Mesenchymal stem cell (in vitro differentiated cells and primary cell): ENCODE data around the gene FAM162A.
"Not testable (repeated sequence)": the region's sequence is repeated elsewhere in the genome, so short reads cannot be mapped to it uniquely, and the experiment has no call there.

Source experiments
- DNase-seq: peaks from one replicate; pipeline ENCODE4 v3.0.0-alpha.2; 2013
- H2AFZ ChIP-seq: one replicate; pipeline ENCODE4 v1.6.1; 2013; ENCODE audit warnings: low read depth, mild to moderate bottlenecking, control low read depth, inconsistent platforms, low read length, moderate library complexity
- H2AK5ac ChIP-seq: 2 replicates; pipeline ENCODE4 v1.6.1; 2013; ENCODE audit warnings: low read length, moderate library complexity, mild to moderate bottlenecking, inconsistent platforms; ENCODE audit not compliant: severe bottlenecking
- H2BK120ac ChIP-seq: one replicate; pipeline ENCODE4 v1.6.1; 2013; ENCODE audit warnings: low read depth, mild to moderate bottlenecking, inconsistent platforms, low read length, moderate library complexity
- H2BK12ac ChIP-seq, 2 experiments: one replicate each; pipeline ENCODE4 v1.6.1; 2013; ENCODE audit warnings: inconsistent platforms in 2 of 2, low read length in 2 of 2, mild to moderate bottlenecking in 2 of 2, moderate library complexity in 2 of 2, control low read depth in 1 of 2
- H2BK15ac ChIP-seq: one replicate; pipeline ENCODE4 v1.6.1; 2013; ENCODE audit warnings: mild to moderate bottlenecking, low read depth, inconsistent platforms; ENCODE audit not compliant: poor library complexity, severe bottlenecking
- H2BK5ac ChIP-seq: 2 replicates; pipeline ENCODE4 v1.6.1; 2013; ENCODE audit warnings: low read depth, mild to moderate bottlenecking, low read length, control low read depth, inconsistent platforms; ENCODE audit not compliant: poor library complexity, severe bottlenecking
- H3K14ac ChIP-seq, 2 experiments: one replicate each; pipeline ENCODE4 v1.6.1; 2013; ENCODE audit warnings: inconsistent platforms in 2 of 2, low read length in 2 of 2, control low read depth in 1 of 2, mild to moderate bottlenecking in 1 of 2, moderate library complexity in 1 of 2
- H3K18ac ChIP-seq, 2 experiments: one replicate each; pipeline ENCODE4 v1.6.1; 2013; ENCODE audit warnings: inconsistent platforms in 2 of 2, low read length in 2 of 2, control low read depth in 1 of 2, low read depth in 1 of 2, mild to moderate bottlenecking in 1 of 2
- H3K23ac ChIP-seq, 2 experiments: one replicate each; pipeline ENCODE4 v1.6.1; 2013; ENCODE audit warnings: inconsistent platforms in 2 of 2, low read length in 2 of 2, mild to moderate bottlenecking in 2 of 2, moderate library complexity in 2 of 2, control low read depth in 1 of 2
- H3K27ac ChIP-seq: 2 replicates; pipeline ENCODE4 v1.5.1; 2013; ENCODE audit warnings: mild to moderate bottlenecking, moderate library complexity, low read length, control low read depth, inconsistent platforms; ENCODE audit not compliant: poor library complexity, severe bottlenecking
- H3K27me3 ChIP-seq, 2 experiments: 2 replicates each; pipeline versions ENCODE4 v1.6.1 to v1.7.0; 2013; ENCODE audit warnings: low read length in 2 of 2, mild to moderate bottlenecking in 2 of 2, moderate library complexity in 2 of 2, control low read depth in 1 of 2, inconsistent platforms in 1 of 2; ENCODE audit not compliant: control insufficient read depth in 1 of 2, insufficient read depth in 1 of 2
- H3K36me3 ChIP-seq, 2 experiments: 2 replicates each; pipeline versions ENCODE4 v1.6.1 to v1.7.0; 2013; ENCODE audit warnings: low read length in 2 of 2, control low read depth in 1 of 2, inconsistent platforms in 1 of 2, low read depth in 1 of 2, mild to moderate bottlenecking in 1 of 2; ENCODE audit not compliant: insufficient read depth in 2 of 2, control insufficient read depth in 1 of 2
- H3K4ac ChIP-seq, 2 experiments: one replicate each; pipeline ENCODE4 v1.6.1; 2013; ENCODE audit warnings: inconsistent platforms in 2 of 2, low read length in 2 of 2, mild to moderate bottlenecking in 2 of 2, moderate library complexity in 2 of 2, control low read depth in 1 of 2, low read depth in 1 of 2
- H3K4me1 ChIP-seq: 2 replicates; pipeline ENCODE4 v1.6.1; 2013; ENCODE audit warnings: low read depth, low read length, control low read depth; ENCODE audit not compliant: control insufficient read depth, insufficient read depth
- H3K4me2 ChIP-seq: 2 replicates; pipeline ENCODE4 v1.6.1; 2013; ENCODE audit warnings: low read length, mild to moderate bottlenecking, inconsistent platforms; ENCODE audit not compliant: poor library complexity, severe bottlenecking
- H3K4me3 ChIP-seq, 2 experiments: 2 replicates each; pipeline versions ENCODE4 v1.5.1 to v1.7.0; 2013; ENCODE audit warnings: low read length in 2 of 2, mild to moderate bottlenecking in 2 of 2, control low read depth in 1 of 2, low read depth in 1 of 2; ENCODE audit not compliant: insufficient read depth in 1 of 2
- H3K79me1 ChIP-seq: replicated peaks from 2 replicates; pipeline ENCODE4 v1.6.1; 2013; ENCODE audit warnings: mild to moderate bottlenecking, control low read depth, low read length, inconsistent platforms; ENCODE audit not compliant: poor library complexity, severe bottlenecking
- H3K9ac ChIP-seq: 2 replicates; pipeline ENCODE4 v1.7.0; 2013; ENCODE audit warnings: mild to moderate bottlenecking, low read length, moderate library complexity
- H3K9me3 ChIP-seq: 2 replicates; pipeline ENCODE4 v1.7.0; 2013; ENCODE audit warnings: mild to moderate bottlenecking, low read length; ENCODE audit not compliant: control insufficient read depth
- H4K8ac ChIP-seq: one replicate; pipeline ENCODE4 v1.6.1; 2013; ENCODE audit warnings: inconsistent platforms, mild to moderate bottlenecking, low read length, moderate library complexity
- H4K91ac ChIP-seq: one replicate; pipeline ENCODE4 v1.6.1; 2013; ENCODE audit warnings: mild to moderate bottlenecking, low read length, inconsistent platforms
- WGBS: methylation state at CpG from one replicate; pipeline ENCODE4 v1.1.7; 2013; ENCODE audit warnings: mixed read lengths; 5-methylcytosine and 5-hydroxymethylcytosine counted together

FAM162A gene

GRCh38 chr3:122362026-122362425 lies 22.0 kb upstream of the FAM162A start:
- H4K8ac ChIP-seq: no peak overlapping the region
- no peak overlapping the region for H2BK120ac ChIP-seq
- no peak overlapping the region for H3K4me2 ChIP-seq
- H2AK5ac ChIP-seq: no peak overlapping the region
- H3K27ac ChIP-seq: no peak overlapping the region
- no peaks in the 10 kb centered on the region for H3K9me3 ChIP-seq
- no peak overlapping the region for H3K4ac ChIP-seq
- H3K4me3 ChIP-seq: no peak overlapping the region
- H3K4me1 ChIP-seq: no peaks in the 10 kb centered on the region
- no peak overlapping the region for H4K91ac ChIP-seq
- H3K27me3 ChIP-seq: no peaks in the 10 kb centered on the region
- H3K9ac ChIP-seq: no peak overlapping the region
- no peak overlapping the region for H3K23ac ChIP-seq
- no peak overlapping the region for H2BK15ac ChIP-seq
- peaks cover 9 to 55% of the 10 kb centered on the region in 2 experiments for H3K36me3 ChIP-seq
- WGBS: 100% methylated on average over 2 of the region's 2 CpGs
- H3K79me1 ChIP-seq: peaks cover 2% of the 10 kb centered on the region
- no peak for DNase-seq
- H2BK12ac ChIP-seq: no peak overlapping the region
- no peak overlapping the region for H3K14ac ChIP-seq
- no peak overlapping the region for H2AFZ ChIP-seq
- H3K18ac ChIP-seq: no peak overlapping the region
- H2BK5ac ChIP-seq: no peak overlapping the region

DNA sequence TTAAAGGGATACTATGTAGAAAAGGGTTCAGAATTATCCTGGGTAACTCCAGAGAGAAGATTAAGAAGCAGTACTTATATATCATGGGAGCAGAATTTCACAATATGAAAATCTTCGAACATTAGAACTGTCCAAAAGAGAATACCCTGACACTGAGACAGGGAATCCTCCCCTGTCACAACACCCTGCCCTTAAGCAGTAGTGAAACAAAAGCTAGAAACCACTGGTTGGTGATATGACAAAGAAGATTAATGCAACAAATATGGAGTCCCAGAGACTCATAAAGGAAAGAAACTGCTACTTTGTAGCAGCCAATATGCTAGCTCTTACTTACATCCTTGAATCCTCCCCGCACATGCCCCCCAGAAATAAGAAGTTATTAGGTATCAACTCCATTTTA lies 19.5 kb upstream of the FAM162A start:
- H2AFZ ChIP-seq: no peak overlapping the region
- H3K18ac ChIP-seq: no peak overlapping the region
- H2BK15ac ChIP-seq: no peak overlapping the region
- no peak overlapping the region for H3K27ac ChIP-seq
- H3K4me1 ChIP-seq: no peaks in the 10 kb centered on the region
- no peaks in the 10 kb centered on the region for H3K27me3 ChIP-seq
- H3K36me3 ChIP-seq: peaks cover 5 to 68% of the 10 kb centered on the region in 2 experiments
- H3K9me3 ChIP-seq: no peaks in the 10 kb centered on the region
- H2BK120ac ChIP-seq: no peak overlapping the region
- H3K14ac ChIP-seq: no peak overlapping the region
- H3K4me2 ChIP-seq: no peak overlapping the region
- no peak overlapping the region for H3K23ac ChIP-seq
- no peak overlapping the region for H4K91ac ChIP-seq
- no peak overlapping the region for H3K4ac ChIP-seq
- no peak overlapping the region for H2BK12ac ChIP-seq
- peaks cover 4% of the 10 kb centered on the region for H3K79me1 ChIP-seq
- no peak overlapping the region for H2AK5ac ChIP-seq
- 23% methylated on average over 1 of the region's 2 CpGs for WGBS
- no peak overlapping the region for H3K4me3 ChIP-seq
- no peak for DNase-seq
- no peak overlapping the region for H4K8ac ChIP-seq
- H2BK5ac ChIP-seq: no peak overlapping the region
- no peak overlapping the region for H3K9ac ChIP-seq

- H2AFZ ChIP-seq: no peak overlapping the region
- H3K36me3 ChIP-seq: peaks cover 5 to 71% of the 10 kb centered on the region in 2 experiments
- H3K23ac ChIP-seq: no peak overlapping the region
- no peak overlapping the region for H3K14ac ChIP-seq
- no peak overlapping the region for H4K91ac ChIP-seq
- no peak overlapping the region for H3K4me2 ChIP-seq
- no peak overlapping the region for H2AK5ac ChIP-seq
- H3K4ac ChIP-seq: no peak overlapping the region
- no peak overlapping the region for H2BK12ac ChIP-seq
- peaks cover 8% of the 10 kb centered on the region for H3K79me1 ChIP-seq
- peak overlapping the region; percentile 50 for H3K9ac ChIP-seq
- no peaks in the 10 kb centered on the region for H3K27me3 ChIP-seq
- DNase-seq: no peak
- no peak overlapping the region for H2BK120ac ChIP-seq
- H3K4me1 ChIP-seq: no peaks in the 10 kb centered on the region
- H4K8ac ChIP-seq: no peak overlapping the region
- H3K18ac ChIP-seq: no peak overlapping the region
- no peak overlapping the region for H3K27ac ChIP-seq
- no peaks in the 10 kb centered on the region for H3K9me3 ChIP-seq
- no peak overlapping the region for H2BK5ac ChIP-seq
- WGBS: no CpG with 5 or more reads among the region's 1 CpG
- no peak overlapping the region for H2BK15ac ChIP-seq
- H3K4me3 ChIP-seq: no peak overlapping the region
These were observed 18.9 kb upstream of the FAM162A start for GRCh38 chr3:122365073-122365472.

DNA sequence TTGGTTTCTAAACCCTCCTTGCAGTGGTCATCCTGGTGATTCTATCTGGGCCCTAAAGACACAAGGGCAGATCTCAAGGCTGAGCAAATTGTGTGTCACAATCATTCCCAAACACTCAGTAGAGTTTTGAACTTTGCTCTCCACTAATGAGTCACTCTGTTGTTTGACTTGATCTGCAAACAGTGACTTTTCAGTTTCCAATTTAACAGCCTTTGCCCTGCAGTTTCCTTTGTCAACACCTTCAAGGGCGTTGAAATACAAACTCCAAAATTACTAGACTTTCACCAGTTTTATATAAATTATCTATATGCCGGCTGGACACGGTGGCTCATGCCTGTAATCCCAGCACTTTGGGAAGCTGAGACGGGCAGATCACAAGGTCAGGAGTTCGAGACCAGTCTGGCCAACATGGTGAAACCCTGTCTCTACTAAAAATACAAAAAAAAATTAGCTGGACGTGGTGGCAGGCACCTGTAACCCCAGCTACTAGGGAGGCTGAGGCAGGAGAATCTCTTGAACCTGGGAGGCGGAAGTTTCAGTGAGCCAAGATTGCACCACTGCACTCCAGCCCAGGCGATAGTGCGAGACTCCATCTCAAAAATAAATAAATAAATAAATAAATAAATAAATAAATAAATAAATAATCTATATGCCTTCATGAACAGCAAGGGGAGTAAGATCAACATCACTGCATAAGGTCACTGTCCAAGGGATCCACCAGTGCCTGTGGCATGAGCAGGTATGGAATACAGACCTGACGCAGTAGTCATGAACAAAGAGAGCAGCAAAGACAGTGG lies 18.2 kb upstream of the FAM162A start:
- not testable (repeated sequence) for H3K9me3 ChIP-seq, H3K14ac ChIP-seq, H2AFZ ChIP-seq, H3K4me1 ChIP-seq, H3K79me1 ChIP-seq, H3K4me3 ChIP-seq, H2BK120ac ChIP-seq, H3K23ac ChIP-seq, H2BK12ac ChIP-seq, H3K4ac ChIP-seq, H4K8ac ChIP-seq, H2AK5ac ChIP-seq, H3K18ac ChIP-seq, H3K27me3 ChIP-seq, H3K27ac ChIP-seq, H2BK5ac ChIP-seq, H4K91ac ChIP-seq, H2BK15ac ChIP-seq, H3K4me2 ChIP-seq
- Histone ChIP-seq H3K36me3 (peaks cover 5 to 76% of the 10 kb centered on the region in 2 experiments), H3K9ac (peak overlapping the region; percentile 50)
- 94% methylated on average over 8 of the region's 10 CpGs for WGBS
- DNase-seq: peak; percentile 68
